Activated B cell treated with CpG ODN at 0.5 μM for 24 hours (primary cell): ENCODE measurements around the gene SRGAP1. TPM values are rescaled to one million over a fixed set of nuclear protein-coding genes. Genes with fewer than 3 reads are reported as not detected.

Source experiments
- ATAC-seq: fragments of 200-7000 bp; cut with Tn5 transposase; one replicate; pipeline ENCODE4 v1.10.0; 2021; ENCODE audit warnings: low read depth, mild to moderate bottlenecking, moderate library complexity
- CTCF ChIA-PET: fragments of 350-600 bp; sonication (Branson Sonifier 250); formaldehyde crosslinking; loops from one replicate; lab custom pipeline; 2021; ENCODE audit warnings: antibody characterized with exemption; lab: Charles Lee
- POLR2A ChIA-PET: fragments of 350-600 bp; sonication (Branson Sonifier 250); formaldehyde crosslinking; loops from one replicate; lab custom pipeline; 2021; ENCODE audit warnings: antibody characterized with exemption; lab: Charles Lee
- DNase-seq: peaks from one replicate; pipeline ENCODE4 v3.0.0; 2022
- H3K27ac Mint-ChIP-seq: one replicate; pipeline ENCODE4 v1.8.0; 2020; ENCODE audit warnings: mixed read lengths
- H3K27me3 Mint-ChIP-seq: one replicate; pipeline ENCODE4 v1.8.0; 2021; ENCODE audit warnings: mixed read lengths
- H3K36me3 Mint-ChIP-seq: one replicate; pipeline ENCODE4 v1.8.0; 2021; ENCODE audit warnings: low read depth, mixed read lengths
- H3K4me1 Mint-ChIP-seq: one replicate; pipeline ENCODE4 v1.8.0; 2021; ENCODE audit warnings: mixed read lengths
- H3K4me3 Mint-ChIP-seq: one replicate; pipeline ENCODE4 v1.8.0; 2020; ENCODE audit warnings: mild to moderate bottlenecking, mixed read lengths
- H3K9me3 Mint-ChIP-seq: one replicate; pipeline ENCODE4 v1.8.0; 2020; ENCODE audit warnings: mixed read lengths
- CTCF ChIP-seq: fragments of 200-600 bp; IDR thresholded peaks from one replicate; pipeline ENCODE4 v1.8.0; 2022; ENCODE audit warnings: antibody characterized with exemption, mild to moderate bottlenecking
- intact Hi-C: fragments of 100-400 bp; cut with micrococcal nuclease; formaldehyde crosslinking; loops from one replicate; pipeline ENCODE4 v1.15.1; 2024
- total RNA-seq: library from RNA; stranded (reverse); gene quantifications from 2 replicates; pipeline ENCODE4 v1.2.3, GENCODE V29; 2022

SRGAP1 gene
- total RNA-seq, 1 donor from 2014 or later, result 1.1 TPM

- intact Hi-C loops, result no loop called here
- no peak for TF ChIP-seq CTCF
- DNase-seq (no peak), ATAC-seq (no peak)
- H3K27ac Mint-ChIP-seq, result no peak overlapping the region
- POLR2A ChIA-PET, result no interaction called here
- H3K4me1 Mint-ChIP-seq, result no peaks in the 10 kb centered on the region
- H3K4me3 Mint-ChIP-seq, result no peak overlapping the region
- no peaks in the 10 kb centered on the region for H3K36me3 Mint-ChIP-seq
- H3K9me3 Mint-ChIP-seq, result no peaks in the 10 kb centered on the region
- H3K27me3 Mint-ChIP-seq, result peaks cover 4% of the 10 kb centered on the region
- CTCF ChIA-PET, result no interaction called here
Measured at GRCh38 chr12:63930971-63931370, 86.5 kb downstream of the SRGAP1 start.

GRCh38 chr12:63931703-63932102 is 87.2 kb downstream of the SRGAP1 start:
- ChIA-PET POLR2A (no interaction called here), CTCF (no interaction called here)
- TF ChIP-seq CTCF, result no peak
- no peak for ATAC-seq
- no peaks in the 10 kb centered on the region for H3K36me3 Mint-ChIP-seq
- no peaks in the 10 kb centered on the region for H3K9me3 Mint-ChIP-seq
- H3K4me1 Mint-ChIP-seq, result no peaks in the 10 kb centered on the region
- intact Hi-C loops, result no loop called here
- no peak overlapping the region for H3K27ac Mint-ChIP-seq
- no peak overlapping the region for H3K4me3 Mint-ChIP-seq
- no peak for DNase-seq
- peaks cover 4% of the 10 kb centered on the region for H3K27me3 Mint-ChIP-seq

GRCh38 chr12:63934936-63935335 is 90.4 kb downstream of the SRGAP1 start:
- ATAC-seq (no peak), DNase-seq (no peak)
- Mint-ChIP-seq H3K27me3 (peaks cover 4% of the 10 kb centered on the region), H3K9me3 (no peaks in the 10 kb centered on the region), H3K27ac (no peak overlapping the region), H3K36me3 (no peaks in the 10 kb centered on the region), H3K4me1 (no peaks in the 10 kb centered on the region), H3K4me3 (no peak overlapping the region)
- TF ChIP-seq CTCF, result no peak
- CTCF ChIA-PET, result no interaction called here
- intact Hi-C loops, result no loop called here
- POLR2A ChIA-PET, result no interaction called here

GRCh38 chr12:63935361-63935760 is 90.9 kb downstream of the SRGAP1 start:
- DNase-seq, result no peak
- no peak for TF ChIP-seq CTCF
- Mint-ChIP-seq H3K27ac (no peak overlapping the region), H3K36me3 (no peaks in the 10 kb centered on the region), H3K27me3 (peaks cover 4% of the 10 kb centered on the region), H3K9me3 (no peaks in the 10 kb centered on the region), H3K4me3 (no peak overlapping the region), H3K4me1 (no peaks in the 10 kb centered on the region)
- intact Hi-C loops, result no loop called here
- ChIA-PET CTCF (no interaction called here), POLR2A (no interaction called here)
- no peak for ATAC-seq

- Mint-ChIP-seq H3K4me1 (no peaks in the 10 kb centered on the region), H3K27ac (no peak overlapping the region), H3K27me3 (no peaks in the 10 kb centered on the region), H3K9me3 (no peaks in the 10 kb centered on the region), H3K36me3 (no peaks in the 10 kb centered on the region), H3K4me3 (no peak overlapping the region)
- TF ChIP-seq CTCF, result no peak
- ChIA-PET CTCF (no interaction called here), POLR2A (no interaction called here)
- no peak for DNase-seq
- intact Hi-C loops, result no loop called here
- no peak for ATAC-seq
Measured at GRCh38 chr12:63937378-63938316, 93.1 kb downstream of the SRGAP1 start.
